GM21515 (cell line): ENCODE measurements around the gene ATP9B.
"Not testable (repeated sequence)": the region's sequence is repeated elsewhere in the genome, so short reads cannot be mapped to it uniquely, and the experiment has no call there.

Source experiments
- ATAC-seq: cut with Tn5 transposase; IDR thresholded peaks from one replicate; pipeline ENCODE4 v1.9.1; 2021; ENCODE audit not compliant: unreplicated experiment

The ATP9B gene

GRCh38 chr18:79323471-79323870 lies 254.3 kb downstream of the ATP9B start:
- no peak for ATAC-seq

- ATAC-seq: no peak
These were observed 257.4 kb downstream of the ATP9B start for GRCh38 chr18:79326413-79327198.

- ATAC-seq: no peak
These were observed 258.1 kb downstream of the ATP9B start for GRCh38 chr18:79327199-79327721.

GRCh38 chr18:79327915-79328314 lies 258.7 kb downstream of the ATP9B start:
- not testable (repeated sequence) for ATAC-seq

- ATAC-seq: no peak
These were observed 259.7 kb downstream of the ATP9B start for GRCh38 chr18:79328887-79329286.

- no peak for ATAC-seq
These were observed 260.6 kb downstream of the ATP9B start for GRCh38 chr18:79329786-79330185.

- ATAC-seq: no peak
These were observed 263.5 kb downstream of the ATP9B start for GRCh38 chr18:79332646-79333045.

GRCh38 chr18:79333046-79333445 lies 263.9 kb downstream of the ATP9B start:
- ATAC-seq: no peak

GRCh38 chr18:79334496-79335233 lies 265.5 kb downstream of the ATP9B start:
- ATAC-seq: no peak

- ATAC-seq: no peak
These were observed 266.7 kb downstream of the ATP9B start for GRCh38 chr18:79335833-79336360.

- no peak for ATAC-seq
These were observed 267.5 kb downstream of the ATP9B start for GRCh38 chr18:79336556-79337142.

GRCh38 chr18:79337184-79337583 lies 268.0 kb downstream of the ATP9B start:
- no peak for ATAC-seq

GRCh38 chr18:79337620-79338019 lies 268.4 kb downstream of the ATP9B start:
- no peak for ATAC-seq

- no peak for ATAC-seq
These were observed 270.1 kb downstream of the ATP9B start for GRCh38 chr18:79339094-79339908.

GRCh38 chr18:79343567-79344207 lies 274.5 kb downstream of the ATP9B start:
- ATAC-seq: no peak

- no peak for ATAC-seq
These were observed 275.0 kb downstream of the ATP9B start for GRCh38 chr18:79344208-79344581.

- ATAC-seq: no peak
These were observed 276.2 kb downstream of the ATP9B start for GRCh38 chr18:79345366-79345765.

GRCh38 chr18:79345981-79346380 lies 276.8 kb downstream of the ATP9B start:
- ATAC-seq: no peak

GRCh38 chr18:79348066-79348465 lies 278.9 kb downstream of the ATP9B start:
- ATAC-seq: no peak

GRCh38 chr18:79352432-79352831 lies 283.2 kb downstream of the ATP9B start:
- no peak for ATAC-seq
